ENCODE data around the gene RBM38.
A peak's percentile ranks its signal among the peaks of the same experiment; 100 is the strongest.
"Not testable (repeated sequence)": the region's sequence is repeated elsewhere in the genome, so short reads cannot be mapped to it uniquely, and the experiment has no call there.

The RBM38 gene

DNA sequence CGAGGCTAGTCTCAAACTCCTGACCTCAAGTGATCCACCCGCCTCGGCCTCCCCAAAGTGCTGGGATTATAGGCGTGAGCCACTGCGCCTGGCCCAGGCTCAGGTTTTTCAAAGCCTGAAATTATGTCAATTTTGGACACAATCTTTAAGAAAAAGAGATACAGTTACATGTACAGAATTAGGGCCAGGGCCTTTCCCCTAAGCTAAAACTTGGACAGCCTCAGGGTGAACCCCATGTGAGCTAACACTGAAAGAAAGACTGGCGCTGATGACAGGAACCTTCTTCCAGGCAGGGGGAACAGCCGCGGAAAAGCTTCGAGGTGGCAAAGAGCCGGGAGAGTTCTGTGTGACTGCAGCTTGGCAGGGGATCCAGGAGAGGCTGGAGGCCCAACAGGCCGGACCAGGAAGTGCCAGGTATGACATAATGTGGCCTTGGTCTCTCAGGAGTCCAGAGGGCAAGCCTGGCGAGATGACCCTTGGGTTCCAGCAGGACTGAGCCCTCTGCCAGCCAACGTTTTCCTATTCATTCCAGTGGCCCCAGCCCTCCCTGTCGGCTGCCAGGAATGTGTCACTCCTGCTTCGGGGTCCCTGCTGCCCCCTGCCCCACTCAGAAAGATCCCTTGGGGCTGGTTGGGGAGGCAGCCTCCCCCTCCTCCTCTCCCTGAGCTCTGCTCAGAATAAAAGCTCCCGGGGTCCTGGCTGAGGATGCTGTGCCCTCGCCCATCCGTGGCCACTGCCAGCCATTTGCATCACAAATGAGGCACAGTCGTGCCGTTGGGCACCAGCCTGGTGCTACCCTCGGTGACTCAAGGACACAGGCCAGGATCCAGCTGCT is 37.3 kb downstream of the RBM38 start:
- no peaks in the 10 kb centered on the region for H4K20me1 ChIP-seq (ENCODE audit: insufficient read depth, low read length)
- no peak overlapping the region for H3K27ac ChIP-seq (ENCODE audit: low read length)
- H3K9ac ChIP-seq (ENCODE audit: low read length): no peak overlapping the region
- H3K79me2 ChIP-seq (ENCODE audit: low read length): no peaks in the 10 kb centered on the region
- peaks cover 49% of the 10 kb centered on the region for H3K4me1 ChIP-seq (ENCODE audit: low read length)
- H3K4me3 ChIP-seq (ENCODE audit: low read length): no peak overlapping the region
- no peaks in the 10 kb centered on the region for H3K36me3 ChIP-seq (replicated peaks; ENCODE audit: low read depth, low read length)
- no peak overlapping the region for H2AFZ ChIP-seq (ENCODE audit: low read depth, low read length)
- no peak overlapping the region for H3K4me2 ChIP-seq (ENCODE audit: low read length)
- H3K27me3 ChIP-seq (ENCODE audit: low read depth, low read length): peaks cover 30% of the 10 kb centered on the region
- no peaks in the 10 kb centered on the region for H3K9me3 ChIP-seq (ENCODE audit: insufficient read depth, low read length)
- TF ChIP-seq CTCF (IDR thresholded peaks at IDR 0.05; ENCODE audit: low read depth, low read length) (no peak), EZH2phosphoT487 (IDR thresholded peaks at IDR 0.05; ENCODE audit: low read depth) (no peak)

DNA sequence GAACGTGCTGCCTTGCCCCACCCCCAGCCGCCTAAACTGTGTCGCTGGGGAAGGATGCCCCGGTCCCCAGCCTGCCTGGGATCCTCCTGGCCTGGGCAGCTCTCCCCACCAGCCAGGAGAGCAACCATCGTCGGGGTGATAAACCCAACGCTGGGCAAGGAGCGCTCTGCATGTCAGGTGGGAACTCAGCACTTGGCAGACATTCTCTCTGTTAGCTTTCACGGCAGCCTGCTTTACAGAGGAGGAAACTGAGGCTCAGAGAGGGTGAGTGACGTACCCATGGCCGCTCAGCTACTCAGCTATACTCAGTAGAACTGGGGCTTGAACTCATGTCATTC is 37.9 kb downstream of the RBM38 start:
- Histone ChIP-seq H3K4me3 (ENCODE audit: low read length) (no peak overlapping the region), H3K9me3 (ENCODE audit: insufficient read depth, low read length) (no peaks in the 10 kb centered on the region), H3K36me3 (replicated peaks; ENCODE audit: low read depth, low read length) (no peaks in the 10 kb centered on the region), H3K9ac (ENCODE audit: low read length) (no peak overlapping the region), H3K79me2 (ENCODE audit: low read length) (no peaks in the 10 kb centered on the region), H3K27ac (ENCODE audit: low read length) (no peak overlapping the region), H3K27me3 (ENCODE audit: low read depth, low read length) (peaks cover 25% of the 10 kb centered on the region), H3K4me1 (ENCODE audit: low read length) (peaks cover 55% of the 10 kb centered on the region), H3K4me2 (ENCODE audit: low read length) (no peak overlapping the region), H4K20me1 (ENCODE audit: insufficient read depth, low read length) (no peaks in the 10 kb centered on the region), H2AFZ (ENCODE audit: low read depth, low read length) (no peak overlapping the region)
- TF ChIP-seq EZH2phosphoT487 (IDR thresholded peaks at IDR 0.05; ENCODE audit: low read depth) (no peak), CTCF (IDR thresholded peaks at IDR 0.05; ENCODE audit: low read depth, low read length) (no peak)

DNA sequence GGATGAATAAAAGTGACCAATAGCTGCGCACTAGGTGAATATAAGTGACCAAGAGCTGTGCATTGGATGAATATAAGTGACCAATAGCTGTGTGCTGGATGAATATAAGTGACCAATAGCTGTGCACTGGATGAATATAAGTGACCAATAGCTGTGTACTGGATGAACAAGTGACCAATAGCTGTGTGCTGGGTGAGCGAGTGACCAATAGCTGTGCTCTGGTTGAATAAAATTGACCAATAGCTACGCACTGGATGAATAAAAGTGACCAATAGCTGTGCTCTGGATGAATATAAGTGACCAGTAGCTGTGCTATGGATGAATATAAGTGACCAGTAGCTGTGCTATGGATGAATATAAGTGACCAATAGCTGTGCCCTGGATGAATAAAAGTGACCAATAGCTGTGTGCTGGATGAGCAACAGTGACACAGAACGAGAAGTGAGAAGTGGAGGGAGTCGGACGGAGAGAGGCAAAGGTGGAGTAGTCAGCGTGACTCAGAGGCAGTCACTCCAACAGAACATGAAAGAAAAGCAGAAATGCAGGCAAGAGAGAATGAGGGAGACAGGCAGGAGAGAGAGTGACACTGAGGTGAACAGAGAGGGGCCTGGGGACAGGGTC is 38.5 kb downstream of the RBM38 start:
- H3K36me3 ChIP-seq (replicated peaks; ENCODE audit: low read depth, low read length): no peaks in the 10 kb centered on the region
- no peaks in the 10 kb centered on the region for H4K20me1 ChIP-seq (ENCODE audit: insufficient read depth, low read length)
- H3K27ac ChIP-seq (ENCODE audit: low read length): no peak overlapping the region
- no peaks in the 10 kb centered on the region for H3K9me3 ChIP-seq (ENCODE audit: insufficient read depth, low read length)
- H3K9ac ChIP-seq (ENCODE audit: low read length): no peak overlapping the region
- TF ChIP-seq EZH2phosphoT487 (IDR thresholded peaks at IDR 0.05; ENCODE audit: low read depth) (no peak), CTCF (IDR thresholded peaks at IDR 0.05; ENCODE audit: low read depth, low read length) (no peak)
- peaks cover 56% of the 10 kb centered on the region for H3K4me1 ChIP-seq (ENCODE audit: low read length)
- peak overlapping the region; percentile 54 for H3K4me2 ChIP-seq (ENCODE audit: low read length)
- H2AFZ ChIP-seq (ENCODE audit: low read depth, low read length): no peak overlapping the region
- H3K4me3 ChIP-seq (ENCODE audit: low read length): no peak overlapping the region
- peaks cover 25% of the 10 kb centered on the region for H3K27me3 ChIP-seq (ENCODE audit: low read depth, low read length)
- no peaks in the 10 kb centered on the region for H3K79me2 ChIP-seq (ENCODE audit: low read length)

DNA sequence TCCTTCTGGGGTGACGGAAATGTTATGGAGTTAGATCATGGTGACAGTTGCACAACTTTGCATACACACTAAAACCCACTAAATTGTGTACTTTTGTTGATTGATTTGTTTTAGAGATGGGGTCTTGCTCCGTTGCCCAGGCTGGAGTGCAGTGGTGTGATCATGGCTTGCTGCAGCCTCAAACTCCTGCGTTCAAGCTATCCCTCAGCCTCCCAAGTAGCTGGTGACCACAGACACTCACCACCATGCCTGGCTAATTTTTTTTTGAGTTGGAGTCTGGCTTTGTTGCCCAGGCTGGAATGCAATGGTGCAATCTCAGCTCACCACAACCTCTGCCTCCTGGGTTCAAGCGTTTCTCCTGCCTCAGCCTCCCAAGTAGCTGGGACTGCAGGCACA is 39.0 kb downstream of the RBM38 start:
- not testable (repeated sequence) for H3K4me3 ChIP-seq (ENCODE audit: low read length); H4K20me1 ChIP-seq (ENCODE audit: insufficient read depth, low read length); H3K36me3 ChIP-seq (replicated peaks; ENCODE audit: low read depth, low read length); H3K9me3 ChIP-seq (ENCODE audit: insufficient read depth, low read length); H2AFZ ChIP-seq (ENCODE audit: low read depth, low read length); H3K9ac ChIP-seq (ENCODE audit: low read length); H3K27ac ChIP-seq (ENCODE audit: low read length); H3K79me2 ChIP-seq (ENCODE audit: low read length)
- H3K27me3 ChIP-seq (ENCODE audit: low read depth, low read length): peaks cover 26% of the 10 kb centered on the region
- peaks cover 54% of the 10 kb centered on the region for H3K4me1 ChIP-seq (ENCODE audit: low read length)
- H3K4me2 ChIP-seq (ENCODE audit: low read length): peak overlapping the region; percentile 54
